Measurements from ENCODE around the gene BRWD1. TPM values are rescaled to one million over a fixed set of nuclear protein-coding genes. Genes with fewer than 3 reads are reported as not detected.

BRWD1 gene
- total RNA-seq, 1 donor: 71.3 TPM

DNA sequence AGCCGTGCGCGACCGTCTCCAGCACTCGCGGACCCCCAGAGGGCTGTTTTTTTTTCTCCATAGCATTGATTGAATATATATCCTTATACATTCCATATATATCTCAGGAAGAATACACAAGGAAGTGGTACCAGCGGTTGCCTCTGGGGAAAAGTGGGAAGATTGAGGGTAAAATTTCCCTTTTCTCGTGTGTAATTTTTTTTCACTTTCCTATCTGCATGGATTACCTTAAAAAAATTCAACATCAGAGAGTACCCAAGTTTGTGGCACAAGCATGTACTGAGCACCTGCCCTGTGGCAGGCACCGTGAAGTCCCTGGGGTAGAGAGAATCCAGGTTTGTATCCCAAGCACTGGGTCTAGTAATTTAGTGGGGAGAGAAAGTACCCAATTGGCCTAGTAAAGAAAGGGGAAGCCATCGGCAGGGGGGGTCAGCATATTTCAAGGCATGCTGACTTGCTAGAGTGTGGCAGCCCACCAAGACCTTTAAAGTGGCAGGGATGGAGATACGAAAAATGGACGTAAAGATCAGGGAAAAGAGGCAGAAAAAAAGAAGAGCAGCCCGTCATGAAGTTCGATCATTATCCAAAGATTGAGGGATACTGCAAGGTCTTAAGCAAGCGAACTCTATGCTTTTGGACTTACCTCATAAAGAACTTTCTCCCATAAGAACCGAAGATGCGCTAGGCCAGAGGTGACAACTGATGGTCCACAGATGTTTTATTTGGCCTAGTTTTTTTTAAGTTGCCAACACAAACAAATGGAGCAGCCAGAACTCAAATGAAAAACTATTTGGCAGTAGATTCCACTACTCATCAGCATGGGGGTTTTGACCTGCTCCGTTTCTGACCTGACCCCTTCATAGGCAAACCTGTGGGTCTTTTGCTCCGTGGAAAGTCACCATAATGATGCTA, 36.9 kb upstream of the BRWD1 start:
- DNase-seq (ENCODE audit: insufficient read length, low spot score, missing footprints): peak; percentile 74
- Histone ChIP-seq H2AFZ (ENCODE audit: low read length) (peak overlapping the region; percentile 92), H3K36me3 (ENCODE audit: insufficient read depth, low read length) (peaks cover 11% of the 10 kb centered on the region), H3K4me1 (ENCODE audit: insufficient read depth, low read length) (peaks cover 11% of the 10 kb centered on the region), H3K79me2 (ENCODE audit: insufficient read depth, low read length) (peaks cover 31% of the 10 kb centered on the region), H4K20me1 (ENCODE audit: insufficient read depth, low read length) (peaks cover 23% of the 10 kb centered on the region), H3K27me3 (ENCODE audit: insufficient read depth, low read length) (no peaks in the 10 kb centered on the region), H3K27ac (ENCODE audit: low read depth, low read length) (no peak overlapping the region), H3K9me3 (ENCODE audit: low read depth, low read length) (no peaks in the 10 kb centered on the region), H3K4me3 (ENCODE audit: insufficient read depth, low read length) (peak overlapping the region; percentile 85), H3K4me2 (ENCODE audit: insufficient read depth, low read length) (peak overlapping the region; percentile 96)
- TF ChIP-seq CTCF (IDR thresholded peaks at IDR 0.05; ENCODE audit: extremely low read depth, low read depth, low read length): no peak

GRCh38 chr21:39349211-39350093, 36.0 kb upstream of the BRWD1 start:
- Histone ChIP-seq H3K27me3 (ENCODE audit: insufficient read depth, low read length) (no peaks in the 10 kb centered on the region), H2AFZ (ENCODE audit: low read length) (peak overlapping the region; percentile 92), H3K4me2 (ENCODE audit: insufficient read depth, low read length) (peak overlapping the region; percentile 96), H3K79me2 (ENCODE audit: insufficient read depth, low read length) (peaks cover 37% of the 10 kb centered on the region), H3K9me3 (ENCODE audit: low read depth, low read length) (no peaks in the 10 kb centered on the region), H3K27ac (ENCODE audit: low read depth, low read length) (peak overlapping the region; percentile 63), H3K4me3 (ENCODE audit: insufficient read depth, low read length) (peak overlapping the region; percentile 85), H3K36me3 (ENCODE audit: insufficient read depth, low read length) (peaks cover 18% of the 10 kb centered on the region), H3K4me1 (ENCODE audit: insufficient read depth, low read length) (peaks cover 11% of the 10 kb centered on the region), H4K20me1 (ENCODE audit: insufficient read depth, low read length) (peaks cover 32% of the 10 kb centered on the region)
- DNase-seq (ENCODE audit: insufficient read length, low spot score, missing footprints): peak; percentile 99
- TF ChIP-seq CTCF (IDR thresholded peaks at IDR 0.05; ENCODE audit: extremely low read depth, low read depth, low read length): no peak

GRCh38 chr21:39348355-39349210, 35.2 kb upstream of the BRWD1 start, which contains the start of gene HMGN1:
HMGN1 (minus strand) TSS chr21:39349088; CDS start chr21:39348917, 171 bp downstream.
- Histone ChIP-seq H3K36me3 (ENCODE audit: insufficient read depth, low read length) (peaks cover 26% of the 10 kb centered on the region), H3K27me3 (ENCODE audit: insufficient read depth, low read length) (no peaks in the 10 kb centered on the region), H3K4me1 (ENCODE audit: insufficient read depth, low read length) (peaks cover 11% of the 10 kb centered on the region), H2AFZ (ENCODE audit: low read length) (peak within 1 kb of the TSS; percentile 92), H3K27ac (ENCODE audit: low read depth, low read length) (peak within 1 kb of the TSS; percentile 76), H3K9me3 (ENCODE audit: low read depth, low read length) (no peaks in the 10 kb centered on the region), H4K20me1 (ENCODE audit: insufficient read depth, low read length) (peaks cover 34% of the 10 kb centered on the region), H3K4me2 (ENCODE audit: insufficient read depth, low read length) (peak within 1 kb of the TSS; percentile 96), H3K79me2 (ENCODE audit: insufficient read depth, low read length) (peaks cover 37% of the 10 kb centered on the region), H3K4me3 (ENCODE audit: insufficient read depth, low read length) (peak within 1 kb of the TSS; percentile 95)
- peak; percentile 91 for DNase-seq (ENCODE audit: insufficient read length, low spot score, missing footprints)
- TF ChIP-seq CTCF (IDR thresholded peaks at IDR 0.05; ENCODE audit: extremely low read depth, low read depth, low read length): no peak
